ENCODE measurements around the gene HSD11B1.

Gene HSD11B1

GRCh38 chr1:209703834-209704504 lies 677 bp upstream of the HSD11B1 start:
- H3K4me3 Mint-ChIP-seq, result no peak overlapping the region
- intact Hi-C loops (cut with micrococcal nuclease), result no loop called here
- no peak overlapping the region for H3K27ac Mint-ChIP-seq
- H3K9me3 Mint-ChIP-seq, result peaks cover 15% of the 10 kb centered on the region
- H3K4me1 Mint-ChIP-seq (ENCODE audit: low read depth), result peaks cover 85% of the 10 kb centered on the region
- H3K27me3 Mint-ChIP-seq, result no peaks in the 10 kb centered on the region
- H3K36me3 Mint-ChIP-seq (ENCODE audit: low read depth), result peaks cover 23% of the 10 kb centered on the region

GRCh38 chr1:209705033-209705598 lies 470 bp downstream of the HSD11B1 start:
- peaks cover 84% of the 10 kb centered on the region for H3K4me1 Mint-ChIP-seq (ENCODE audit: low read depth)
- H3K4me3 Mint-ChIP-seq, result peak overlapping the region; percentile 20
- intact Hi-C loops (cut with micrococcal nuclease), result no loop called here

DNA sequence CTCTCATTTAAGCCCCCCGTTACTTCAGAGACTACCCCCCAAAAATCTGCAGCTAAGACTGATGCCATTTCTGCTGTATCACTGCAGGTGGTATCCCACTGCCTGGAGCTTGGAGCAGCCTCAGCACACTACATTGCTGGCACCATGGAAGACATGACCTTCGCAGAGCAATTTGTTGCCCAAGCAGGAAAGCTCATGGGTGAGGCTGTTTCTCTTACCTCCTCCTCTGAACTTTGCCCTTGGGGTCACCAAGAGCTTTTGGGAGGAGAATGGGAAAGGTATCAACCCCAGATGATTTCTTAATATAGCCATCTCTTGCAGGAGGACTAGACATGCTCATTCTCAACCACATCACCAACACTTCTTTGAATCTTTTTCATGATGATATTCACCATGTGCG lies 2.0 kb downstream of the HSD11B1 start:
- no peak overlapping the region for H3K4me3 Mint-ChIP-seq
- H3K27me3 Mint-ChIP-seq, result no peaks in the 10 kb centered on the region
- intact Hi-C loops (cut with micrococcal nuclease), result no loop called here
- H3K4me1 Mint-ChIP-seq (ENCODE audit: low read depth), result peaks cover 77% of the 10 kb centered on the region
- H3K27ac Mint-ChIP-seq, result no peak overlapping the region
- H3K36me3 Mint-ChIP-seq (ENCODE audit: low read depth), result peaks cover 20% of the 10 kb centered on the region
- peaks cover 4% of the 10 kb centered on the region for H3K9me3 Mint-ChIP-seq

More at GRCh38 chr1:209705033-209705598, 470 bp downstream of the HSD11B1 start:
- H3K36me3 Mint-ChIP-seq (ENCODE audit: low read depth), result peaks cover 23% of the 10 kb centered on the region
- no peaks in the 10 kb centered on the region for H3K27me3 Mint-ChIP-seq
- peak overlapping the region; percentile 57 for H3K27ac Mint-ChIP-seq
- H3K9me3 Mint-ChIP-seq, result peaks cover 15% of the 10 kb centered on the region

DNA sequence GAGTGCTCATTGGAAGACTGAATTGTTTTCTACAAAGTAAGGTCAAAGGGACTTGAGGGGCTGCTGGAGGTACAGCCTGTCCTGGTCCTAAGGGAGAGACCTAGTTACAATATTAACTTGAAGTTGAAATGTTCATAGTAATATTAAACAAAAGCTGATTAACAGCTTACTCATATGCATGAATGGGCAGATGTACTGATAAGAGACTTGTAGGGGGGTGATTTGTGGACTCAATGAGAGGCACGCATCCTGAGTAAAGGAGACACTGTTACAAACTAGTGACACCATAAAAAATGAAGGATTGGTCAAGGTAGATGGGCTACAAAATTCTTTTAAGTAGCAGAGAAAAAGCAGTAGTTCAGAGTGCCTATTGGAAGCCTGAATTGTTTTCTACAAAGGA lies 2.7 kb downstream of the HSD11B1 start:
- Mint-ChIP-seq H3K9me3 (no peaks in the 10 kb centered on the region), H3K27ac (peak overlapping the region; percentile 12), H3K4me3 (no peak overlapping the region), H3K4me1 (ENCODE audit: low read depth) (peaks cover 74% of the 10 kb centered on the region), H3K27me3 (no peaks in the 10 kb centered on the region), H3K36me3 (ENCODE audit: low read depth) (peaks cover 16% of the 10 kb centered on the region)
- intact Hi-C loops (cut with micrococcal nuclease), result no loop called here

GRCh38 chr1:209708297-209708696 lies 3.7 kb downstream of the HSD11B1 start:
- intact Hi-C loops (cut with micrococcal nuclease), result no loop called here
- no peaks in the 10 kb centered on the region for H3K9me3 Mint-ChIP-seq
- H3K4me1 Mint-ChIP-seq (ENCODE audit: low read depth), result peaks cover 73% of the 10 kb centered on the region
- no peak overlapping the region for H3K27ac Mint-ChIP-seq
- H3K27me3 Mint-ChIP-seq, result no peaks in the 10 kb centered on the region
- H3K4me3 Mint-ChIP-seq, result no peak overlapping the region
- peaks cover 16% of the 10 kb centered on the region for H3K36me3 Mint-ChIP-seq (ENCODE audit: low read depth)

DNA sequence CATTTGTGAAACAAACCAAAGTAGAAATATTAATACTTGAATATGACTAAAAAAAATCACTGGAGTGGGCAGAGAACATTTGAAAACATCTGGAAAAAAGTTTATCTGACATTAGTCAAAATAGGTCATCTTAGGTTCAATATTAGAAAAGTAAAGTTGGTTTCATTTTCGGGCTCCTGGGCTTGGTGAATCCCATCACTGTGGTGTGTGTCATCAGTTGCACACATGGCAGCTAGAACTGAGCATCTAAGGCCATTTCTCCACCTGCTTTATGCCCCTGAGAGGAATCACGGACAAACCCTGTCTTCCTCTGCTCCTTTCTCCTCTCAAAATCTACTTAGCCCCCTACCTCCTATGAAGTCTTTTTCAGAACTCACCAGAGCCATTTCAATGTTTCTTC lies 5.4 kb downstream of the HSD11B1 start:
- peaks cover 16% of the 10 kb centered on the region for H3K36me3 Mint-ChIP-seq (ENCODE audit: low read depth)
- no peak overlapping the region for H3K27ac Mint-ChIP-seq
- no peaks in the 10 kb centered on the region for H3K9me3 Mint-ChIP-seq
- intact Hi-C loops (cut with micrococcal nuclease), result no loop called here
- H3K27me3 Mint-ChIP-seq, result no peaks in the 10 kb centered on the region
- no peak overlapping the region for H3K4me3 Mint-ChIP-seq
- H3K4me1 Mint-ChIP-seq (ENCODE audit: low read depth), result peaks cover 61% of the 10 kb centered on the region

GRCh38 chr1:209710847-209711246 lies 6.2 kb downstream of the HSD11B1 start:
- Mint-ChIP-seq H3K36me3 (ENCODE audit: low read depth) (peaks cover 16% of the 10 kb centered on the region), H3K27me3 (no peaks in the 10 kb centered on the region), H3K4me1 (ENCODE audit: low read depth) (peaks cover 60% of the 10 kb centered on the region), H3K27ac (no peak overlapping the region), H3K4me3 (no peak overlapping the region), H3K9me3 (no peaks in the 10 kb centered on the region)
- intact Hi-C loops (cut with micrococcal nuclease), result no loop called here

GRCh38 chr1:209714338-209714737 lies 9.7 kb downstream of the HSD11B1 start:
- Mint-ChIP-seq H3K9me3 (peaks cover 4% of the 10 kb centered on the region), H3K4me1 (ENCODE audit: low read depth) (peaks cover 46% of the 10 kb centered on the region), H3K36me3 (ENCODE audit: low read depth) (no peaks in the 10 kb centered on the region), H3K4me3 (no peak overlapping the region), H3K27me3 (no peaks in the 10 kb centered on the region), H3K27ac (no peak overlapping the region)
- intact Hi-C loops (cut with micrococcal nuclease), result no loop called here

DNA sequence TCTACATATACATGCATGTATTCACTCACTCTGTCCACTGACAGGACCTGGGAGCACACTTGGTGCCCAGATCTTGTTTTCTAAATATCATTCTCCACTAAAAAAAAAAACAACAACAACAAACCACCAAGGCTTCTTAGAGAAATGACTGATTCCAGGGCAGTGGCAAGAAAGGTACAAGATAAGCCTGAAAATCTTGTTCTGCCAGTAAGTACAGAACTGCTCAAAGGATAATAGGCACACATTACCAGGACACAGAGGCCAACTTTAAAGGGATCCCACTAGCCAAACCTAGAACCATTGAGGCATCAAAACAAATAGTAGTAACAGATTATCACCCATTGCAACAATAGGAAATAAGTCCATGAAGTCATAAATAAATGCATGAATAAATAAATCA lies 10.7 kb downstream of the HSD11B1 start:
- intact Hi-C loops (cut with micrococcal nuclease), result no loop called here
- peaks cover 39% of the 10 kb centered on the region for H3K4me1 Mint-ChIP-seq (ENCODE audit: low read depth)
- no peak overlapping the region for H3K4me3 Mint-ChIP-seq
- H3K9me3 Mint-ChIP-seq, result peaks cover 8% of the 10 kb centered on the region
- H3K36me3 Mint-ChIP-seq (ENCODE audit: low read depth), result no peaks in the 10 kb centered on the region
- no peaks in the 10 kb centered on the region for H3K27me3 Mint-ChIP-seq
- H3K27ac Mint-ChIP-seq, result no peak overlapping the region

DNA sequence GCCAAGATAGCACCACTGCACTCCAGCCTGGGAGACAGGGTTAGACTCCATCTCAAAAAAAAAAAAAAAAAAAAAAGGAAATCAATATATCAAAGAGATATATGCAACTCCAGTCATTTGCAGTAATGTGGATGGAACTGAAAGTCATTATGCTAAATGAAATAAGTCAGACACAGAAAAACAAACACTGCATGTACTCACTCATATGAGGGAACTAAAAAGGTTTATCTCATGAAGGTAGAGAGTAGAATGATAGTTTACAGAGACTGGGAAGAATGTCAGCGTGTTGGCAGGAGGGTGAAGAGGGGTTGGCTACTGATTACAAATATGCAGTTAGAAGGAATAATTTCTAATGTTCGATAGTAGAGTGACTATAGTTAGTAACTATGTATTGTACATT lies 13.2 kb downstream of the HSD11B1 start:
- peaks cover 54% of the 10 kb centered on the region for H3K4me1 Mint-ChIP-seq (ENCODE audit: low read depth)
- H3K27ac Mint-ChIP-seq, result peak overlapping the region; percentile 6
- intact Hi-C loops (cut with micrococcal nuclease), result no loop called here
- no peaks in the 10 kb centered on the region for H3K27me3 Mint-ChIP-seq
- H3K4me3 Mint-ChIP-seq, result no peak overlapping the region
- peaks cover 8% of the 10 kb centered on the region for H3K9me3 Mint-ChIP-seq
- peaks cover 6% of the 10 kb centered on the region for H3K36me3 Mint-ChIP-seq (ENCODE audit: low read depth)

DNA sequence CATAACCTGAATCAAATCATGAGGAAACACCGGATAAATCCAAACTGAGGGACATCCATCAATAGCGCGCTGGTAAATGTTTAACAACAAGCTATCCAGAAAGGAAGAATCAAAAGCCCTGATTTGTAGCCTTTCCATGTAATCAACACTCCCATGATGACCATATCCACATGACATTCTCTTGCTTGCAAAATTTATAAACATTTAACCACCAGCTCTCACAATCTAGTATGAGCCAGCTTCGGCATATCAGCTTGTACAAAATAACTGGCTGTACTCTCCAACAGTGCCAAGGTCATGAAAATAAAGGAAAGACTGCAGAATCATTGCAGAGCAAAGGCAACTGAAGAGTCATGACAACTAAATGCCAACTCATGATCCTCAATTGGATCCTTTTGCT lies 15.7 kb downstream of the HSD11B1 start:
- intact Hi-C loops (cut with micrococcal nuclease), result no loop called here
- Mint-ChIP-seq H3K36me3 (ENCODE audit: low read depth) (peaks cover 8% of the 10 kb centered on the region), H3K4me3 (no peak overlapping the region), H3K4me1 (ENCODE audit: low read depth) (peaks cover 62% of the 10 kb centered on the region), H3K9me3 (peaks cover 8% of the 10 kb centered on the region), H3K27me3 (peaks cover 4% of the 10 kb centered on the region), H3K27ac (peak overlapping the region; percentile 63)

GRCh38 chr1:209720826-209721225 lies 16.2 kb downstream of the HSD11B1 start:
- peak overlapping the region; percentile 63 for H3K27ac Mint-ChIP-seq
- H3K27me3 Mint-ChIP-seq, result peaks cover 4% of the 10 kb centered on the region
- no peak overlapping the region for H3K4me3 Mint-ChIP-seq
- peaks cover 8% of the 10 kb centered on the region for H3K9me3 Mint-ChIP-seq
- H3K4me1 Mint-ChIP-seq (ENCODE audit: low read depth), result peaks cover 61% of the 10 kb centered on the region
- peaks cover 12% of the 10 kb centered on the region for H3K36me3 Mint-ChIP-seq (ENCODE audit: low read depth)
- intact Hi-C loops (cut with micrococcal nuclease), result no loop called here

GRCh38 chr1:209721323-209721722 lies 16.7 kb downstream of the HSD11B1 start:
- H3K36me3 Mint-ChIP-seq (ENCODE audit: low read depth), result peaks cover 12% of the 10 kb centered on the region
- no peak overlapping the region for H3K4me3 Mint-ChIP-seq
- peak overlapping the region; percentile 63 for H3K27ac Mint-ChIP-seq
- peaks cover 8% of the 10 kb centered on the region for H3K9me3 Mint-ChIP-seq
- intact Hi-C loops (cut with micrococcal nuclease), result no loop called here
- peaks cover 4% of the 10 kb centered on the region for H3K27me3 Mint-ChIP-seq
- peaks cover 56% of the 10 kb centered on the region for H3K4me1 Mint-ChIP-seq (ENCODE audit: low read depth)

- peaks cover 8% of the 10 kb centered on the region for H3K9me3 Mint-ChIP-seq
- intact Hi-C loops (cut with micrococcal nuclease), result no loop called here
- peaks cover 57% of the 10 kb centered on the region for H3K4me1 Mint-ChIP-seq (ENCODE audit: low read depth)
- no peak overlapping the region for H3K27ac Mint-ChIP-seq
- H3K36me3 Mint-ChIP-seq (ENCODE audit: low read depth), result peaks cover 16% of the 10 kb centered on the region
- H3K4me3 Mint-ChIP-seq, result no peak overlapping the region
- H3K27me3 Mint-ChIP-seq, result peaks cover 4% of the 10 kb centered on the region
These were observed 18.6 kb downstream of the HSD11B1 start for GRCh38 chr1:209723265-209723664.
